Colonic mucosa (tissue), 4 donors: ENCODE results near the gene FOSL2. TPM values are rescaled to one million over a fixed set of nuclear protein-coding genes. Genes with fewer than 3 reads are reported as not detected.

Source experiments
- DNase-seq: peaks from one replicate; pipeline ENCODE4 v3.0.0-alpha.2; 2020
- H3K27ac ChIP-seq: fragments of 200-600 bp; one replicate; pipeline ENCODE4 v1.8.0; 2021
- H3K27me3 ChIP-seq: fragments of 200-600 bp; one replicate; pipeline ENCODE4 v1.8.0; 2021
- H3K36me3 ChIP-seq: fragments of 200-600 bp; one replicate; pipeline ENCODE4 v1.8.0; 2021
- H3K4me1 ChIP-seq: fragments of 200-600 bp; one replicate; pipeline ENCODE4 v1.8.0; 2021; ENCODE audit warnings: mild to moderate bottlenecking
- H3K4me3 ChIP-seq: fragments of 200-600 bp; one replicate; pipeline ENCODE4 v1.8.0; 2021
- H3K9ac ChIP-seq, 2 donors: one replicate each; pipeline ENCODE4 v1.7.0; 2013; ENCODE audit warnings: control low read depth in 2 of 2, low read depth in 2 of 2, low read length in 2 of 2
- H3K9me3 ChIP-seq: fragments of 200-600 bp; one replicate; pipeline ENCODE4 v1.8.0; 2021
- CTCF ChIP-seq: fragments of 200-600 bp; IDR thresholded peaks from one replicate; pipeline ENCODE4 v1.8.0; 2022; ENCODE audit warnings: antibody characterized with exemption, mild to moderate bottlenecking
- intact Hi-C: fragments of 100-400 bp; cut with DNase I; formaldehyde crosslinking; loops from one replicate; pipeline ENCODE4 v1.14.1; 2022
- total RNA-seq, 2 donors: library from RNA; stranded (reverse); fragmentation: NEBNext Ultra II Directional in 1 of 2; extraction: Animal tissue kit (Norgen Biotek cat#: 25700) in 1 of 2; gene quantifications; one replicate each; pipeline ENCODE4 v1.2.1, GENCODE V29; 2021
- donor health status: healthy.
- donor health status: DM: no; HTN: no; CAD: no.
- donor health status: DM: no; HTN: no; CAD: no.

FOSL2 gene
- total RNA-seq, 2 donors from 2014 or later = 74.2 to 142 TPM

GRCh38 chr2:28346587-28346986 is 46.1 kb upstream of the FOSL2 start:
- no peak overlapping the region for H3K27ac ChIP-seq
- intact Hi-C loops = no loop called here
- no peak for TF ChIP-seq CTCF
- H3K36me3 ChIP-seq = no peaks in the 10 kb centered on the region
- H3K9me3 ChIP-seq = no peaks in the 10 kb centered on the region
- H3K27me3 ChIP-seq = no peaks in the 10 kb centered on the region
- H3K4me3 ChIP-seq = no peak overlapping the region
- DNase-seq = peak; percentile 58
- no peaks in the 10 kb centered on the region for H3K4me1 ChIP-seq
- H3K9ac ChIP-seq = no peak overlapping the region

- intact Hi-C loops = no loop called here
- no peak overlapping the region for H3K9ac ChIP-seq
- no peaks in the 10 kb centered on the region for H3K27me3 ChIP-seq
- H3K36me3 ChIP-seq = no peaks in the 10 kb centered on the region
- H3K4me1 ChIP-seq = no peaks in the 10 kb centered on the region
- no peaks in the 10 kb centered on the region for H3K9me3 ChIP-seq
- TF ChIP-seq CTCF = no peak
- no peak overlapping the region for H3K4me3 ChIP-seq
- no peak for DNase-seq
- no peak overlapping the region for H3K27ac ChIP-seq
Observed at GRCh38 chr2:28347193-28347592, 45.5 kb upstream of the FOSL2 start.

GRCh38 chr2:28347596-28347995 is 45.1 kb upstream of the FOSL2 start:
- no peaks in the 10 kb centered on the region for H3K4me1 ChIP-seq
- no peaks in the 10 kb centered on the region for H3K27me3 ChIP-seq
- no peak overlapping the region for H3K9ac ChIP-seq
- no peaks in the 10 kb centered on the region for H3K9me3 ChIP-seq
- no peak overlapping the region for H3K27ac ChIP-seq
- TF ChIP-seq CTCF = no peak
- intact Hi-C loops = no loop called here
- H3K4me3 ChIP-seq = no peak overlapping the region
- H3K36me3 ChIP-seq = no peaks in the 10 kb centered on the region
- DNase-seq = no peak

- Histone ChIP-seq H3K36me3 (no peaks in the 10 kb centered on the region), H3K9ac (peak overlapping the region in 1 of 2 donors; percentile 27), H3K27me3 (no peaks in the 10 kb centered on the region), H3K27ac (no peak overlapping the region), H3K4me1 (no peaks in the 10 kb centered on the region), H3K9me3 (no peaks in the 10 kb centered on the region), H3K4me3 (no peak overlapping the region)
- no peak for TF ChIP-seq CTCF
- no peak for DNase-seq
- intact Hi-C loops = no loop called here
Observed at GRCh38 chr2:28348149-28348567, 44.5 kb upstream of the FOSL2 start.

- Histone ChIP-seq H3K4me1 (no peaks in the 10 kb centered on the region), H3K36me3 (no peaks in the 10 kb centered on the region), H3K9me3 (no peaks in the 10 kb centered on the region), H3K4me3 (no peak overlapping the region), H3K9ac (no peak overlapping the region), H3K27ac (no peak overlapping the region), H3K27me3 (no peaks in the 10 kb centered on the region)
- DNase-seq = no peak
- TF ChIP-seq CTCF = no peak
- intact Hi-C loops = no loop called here
Observed at GRCh38 chr2:28348921-28349320, 43.7 kb upstream of the FOSL2 start.
